Measurements from ENCODE around the gene NAA80. TPM values are rescaled to one million over a fixed set of nuclear protein-coding genes. Genes with fewer than 3 reads are reported as not detected.

NAA80 gene
- total and polyA plus RNA-seq, 10 of the 15 experiments (the other 5 are each of a cell fraction or from before 2014, with no cell fraction given) = 0.48 to 12.7 (median 6.7) TPM

DNA sequence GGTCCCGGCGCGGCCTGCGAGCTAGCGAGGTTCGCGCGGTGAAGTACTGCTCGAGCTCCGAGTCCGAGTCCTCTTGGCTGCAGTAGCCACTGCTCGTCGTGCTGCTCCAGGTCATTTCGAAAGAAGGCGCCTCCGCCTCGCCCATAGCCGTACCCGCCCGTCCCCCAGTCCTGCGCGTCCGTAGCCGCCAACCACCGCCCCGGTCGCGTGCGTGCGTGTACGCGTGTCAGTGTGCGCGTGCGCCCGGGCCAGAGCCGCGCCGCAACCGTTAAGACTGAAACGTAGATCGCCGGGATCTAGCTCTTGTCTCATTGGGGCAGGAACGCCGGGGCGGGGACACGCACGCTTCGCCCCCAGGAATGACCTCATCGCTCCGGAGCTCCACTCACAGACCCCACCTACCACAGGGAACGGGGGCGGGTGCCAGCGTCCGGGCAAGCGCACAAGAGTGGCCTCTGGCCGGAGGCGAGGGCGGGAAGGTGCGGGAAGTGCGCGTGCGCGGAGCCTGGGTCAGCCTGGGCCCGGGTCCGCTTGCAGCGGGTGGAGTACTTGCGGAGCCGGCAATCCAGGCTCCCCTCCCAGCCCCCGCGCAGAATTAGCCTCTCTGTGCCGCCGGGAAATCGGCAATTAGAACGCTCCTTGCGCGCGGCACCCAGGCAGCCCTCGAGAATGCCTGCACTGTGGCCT, 38.1 kb upstream of the NAA80 start (continued):
- TF ChIP-seq, protein P1, sequence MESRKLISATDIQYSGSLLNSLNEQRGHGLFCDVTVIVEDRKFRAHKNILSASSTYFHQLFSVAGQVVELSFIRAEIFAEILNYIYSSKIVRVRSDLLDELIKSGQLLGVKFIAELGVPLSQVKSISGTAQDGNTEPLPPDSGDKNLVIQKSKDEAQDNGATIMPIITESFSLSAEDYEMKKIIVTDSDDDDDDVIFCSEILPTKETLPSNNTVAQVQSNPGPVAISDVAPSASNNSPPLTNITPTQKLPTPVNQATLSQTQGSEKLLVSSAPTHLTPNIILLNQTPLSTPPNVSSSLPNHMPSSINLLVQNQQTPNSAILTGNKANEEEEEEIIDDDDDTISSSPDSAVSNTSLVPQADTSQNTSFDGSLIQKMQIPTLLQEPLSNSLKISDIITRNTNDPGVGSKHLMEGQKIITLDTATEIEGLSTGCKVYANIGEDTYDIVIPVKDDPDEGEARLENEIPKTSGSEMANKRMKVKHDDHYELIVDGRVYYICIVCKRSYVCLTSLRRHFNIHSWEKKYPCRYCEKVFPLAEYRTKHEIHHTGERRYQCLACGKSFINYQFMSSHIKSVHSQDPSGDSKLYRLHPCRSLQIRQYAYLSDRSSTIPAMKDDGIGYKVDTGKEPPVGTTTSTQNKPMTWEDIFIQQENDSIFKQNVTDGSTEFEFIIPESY (IDR thresholded peaks at IDR 0.05) = no peak
- TF ChIP-seq PAX8 (IDR thresholded peaks at IDR 0.05) (no peak), SIN3A (IDR thresholded peaks at IDR 0.05; ENCODE audit: low read depth, low read length) (peak; percentile 95), CREM (IDR thresholded peaks at IDR 0.05; ENCODE audit: low read depth) (peak; percentile 74; the same call in 1 of the 2 replicates), STAT1 (conservative IDR thresholded peaks at IDR 0.05) (no peak), CBX3 (IDR thresholded peaks at IDR 0.05; ENCODE audit: borderline replicate concordance, low read depth) (no peak), ZNF687 (IDR thresholded peaks at IDR 0.05) (peak; percentile 62), POLR2AphosphoS2 (IDR thresholded peaks at IDR 0.05; ENCODE audit: low read depth, low read length) (0 out of 2 replicates have a peak, but pooled peaks have one; percentile 77), MAX (IDR thresholded peaks at IDR 0.05; ENCODE audit: low read depth, low read length) (peak; percentile 77), IRF4 (IDR thresholded peaks at IDR 0.05; ENCODE audit: low read depth, low read length) (no peak), RBBP5 (conservative IDR thresholded peaks at IDR 0.05) (no peak), NRF1 (conservative IDR thresholded peaks at IDR 0.05; ENCODE audit: low read depth, low read length) (peak; percentile 52), USF1 (IDR thresholded peaks at IDR 0.05; ENCODE audit: borderline replicate concordance, extremely low read length, insufficient read depth, low read depth, low read length) (no peak), YBX1 (IDR thresholded peaks at IDR 0.05) (no peak), IKZF1 (conservative IDR thresholded peaks at IDR 0.05) (peak; percentile 5; the same call in 1 of the 2 replicates), RCOR1 (conservative IDR thresholded peaks at IDR 0.05; ENCODE audit: low read depth, low read length) (no peak), TCF3 (IDR thresholded peaks at IDR 0.05; ENCODE audit: borderline replicate concordance, insufficient read depth, low read depth, low read length) (peak; percentile 46; the same call in 1 of the 2 replicates), BHLHE40 (IDR thresholded peaks at IDR 0.05; ENCODE audit: borderline replicate concordance in 1 of 2, low read depth in 2 of 2, low read length in 1 of 2) (peak; percentile 98 to 100), ATF7 (IDR thresholded peaks at IDR 0.05; ENCODE audit: low read depth) (peak; percentile 98)

Data from GM12878 (cell line).